Lung microvascular endothelial cell (primary cell): Measurements from ENCODE around the gene BSPRY. TPM values are rescaled to one million over a fixed set of nuclear protein-coding genes. Genes with fewer than 3 reads are reported as not detected.
A peak's percentile ranks its signal among the peaks of the same experiment; 100 is the strongest.
"Not testable (repeated sequence)": the region's sequence is repeated elsewhere in the genome, so short reads cannot be mapped to it uniquely, and the experiment has no call there.

Source experiments
- DNase-seq, 2 donors: peaks; one replicate each; pipeline versions ENCODE4 v3.0.0 to v3.0.0-alpha.2; 2010; ENCODE audit warnings: low read depth in 2 of 2
- total RNA-seq: library from RNA; depleted of rRNA; stranded (reverse); fragments of >200 nt; gene quantifications from 2 replicates; pipeline ENCODE4 v1.2.1, GENCODE V29; 2014

Gene BSPRY
- total RNA-seq, 1 donor from 2014 or later: not detected

- no peak for DNase-seq
These were observed 7.5 kb upstream of the BSPRY start for GRCh38 chr9:113341712-113342410.

- DNase-seq: peak; percentile 38 to 57
These were observed 5.6 kb upstream of the BSPRY start for GRCh38 chr9:113343732-113344231.

GRCh38 chr9:113345190-113345589 is 4.2 kb upstream of the BSPRY start:
- DNase-seq: no peak

GRCh38 chr9:113345671-113346070 is 3.7 kb upstream of the BSPRY start:
- no peak for DNase-seq

- DNase-seq: no peak
These were observed 904 bp upstream of the BSPRY start for GRCh38 chr9:113348437-113348836.

GRCh38 chr9:113349066-113349444 is 286 bp upstream of the BSPRY start:
- DNase-seq: no peak

- DNase-seq: no peak
These were observed 843 bp downstream of the BSPRY start for GRCh38 chr9:113350107-113350661.

- peak in 1 of 2 donors; percentile 23 for DNase-seq
These were observed 1.6 kb downstream of the BSPRY start for GRCh38 chr9:113350937-113351336.

- no peak for DNase-seq
These were observed 2.7 kb downstream of the BSPRY start for GRCh38 chr9:113352006-113352405.

GRCh38 chr9:113352411-113352810 is 3.1 kb downstream of the BSPRY start:
- DNase-seq: no peak

- no peak for DNase-seq
These were observed 5.8 kb downstream of the BSPRY start for GRCh38 chr9:113355040-113355596.

GRCh38 chr9:113356686-113357292 is 7.4 kb downstream of the BSPRY start:
- DNase-seq: no peak

- no peak for DNase-seq
These were observed 10.0 kb downstream of the BSPRY start for GRCh38 chr9:113359385-113359784.

GRCh38 chr9:113360242-113360842 is 11.0 kb downstream of the BSPRY start:
- no peak for DNase-seq

- peak in 1 of 2 donors; percentile 33 for DNase-seq
These were observed 12.1 kb downstream of the BSPRY start for GRCh38 chr9:113361304-113362018.

- no peak for DNase-seq
These were observed 14.0 kb downstream of the BSPRY start for GRCh38 chr9:113363336-113363735.

GRCh38 chr9:113364951-113365350 is 15.6 kb downstream of the BSPRY start:
- no peak for DNase-seq

GRCh38 chr9:113365652-113366051 is 16.3 kb downstream of the BSPRY start:
- DNase-seq: not testable (repeated sequence)

- DNase-seq: no peak
These were observed 19.1 kb downstream of the BSPRY start for GRCh38 chr9:113368348-113368981.

GRCh38 chr9:113368982-113369854 is 19.9 kb downstream of the BSPRY start:
- DNase-seq: no peak
